ENCODE results near the gene MAGEL2. TPM values are rescaled to one million over a fixed set of nuclear protein-coding genes. Genes with fewer than 3 reads are reported as not detected.

The MAGEL2 gene
- total and polyA plus RNA-seq, 2 of the 8 experiments (the other 6 are each of a cell fraction or from before 2014, with no cell fraction given), result 0.63 to 4.5 TPM

- TF ChIP-seq KDM4A (IDR thresholded peaks at IDR 0.05; ENCODE audit: low read depth, low read length, severe bottlenecking), result no peak
- TF ChIP-seq KDM5A (IDR thresholded peaks at IDR 0.05; ENCODE audit: low read length), result no peak
- no peak for TF ChIP-seq EZH2 (IDR thresholded peaks at IDR 0.05; ENCODE audit: low read depth, low read length, severe bottlenecking)
- no peak for TF ChIP-seq CHD2 (IDR thresholded peaks at IDR 0.05; ENCODE audit: low read length)
- no peak for TF ChIP-seq RXRA (IDR thresholded peaks at IDR 0.05; ENCODE audit: insufficient read depth, low read depth, low read length)
- no peak for TF ChIP-seq ATF3 (IDR thresholded peaks at IDR 0.05; ENCODE audit: insufficient read depth, low read depth, low read length)
- TF ChIP-seq GTF2F1 (IDR thresholded peaks at IDR 0.05; ENCODE audit: borderline replicate concordance, low read depth, low read length), result no peak
- TF ChIP-seq JUND (IDR thresholded peaks at IDR 0.05; ENCODE audit: low read length), result no peak
- ChIA-PET POLR2A (ENCODE audit: partially characterized antibody) (no interaction called here), CTCF (ENCODE audit: partially characterized antibody) (interaction anchor here (1.8 kb wide), 1 partner anchor 10 kb away, joined by 7 read pairs; no protein-coding TSS in a partner anchor)
- Histone ChIP-seq H3K4me1 (replicated peaks in 1 of 4; ENCODE audit: control insufficient read depth in 3 of 4, insufficient read depth in 4 of 4, low read length in 3 of 4) (no peaks in the 10 kb centered on the region), H3K36me3 (ENCODE audit: control insufficient read depth in 2 of 4, insufficient read depth in 4 of 4, low read length in 3 of 4) (no peaks in the 10 kb centered on the region), H3K4ac (replicated peaks; ENCODE audit: insufficient read length, low read depth, low read length) (no peak overlapping the region), H3K23ac (ENCODE audit: insufficient read length) (no peak overlapping the region), H4K91ac (replicated peaks; ENCODE audit: insufficient read length, low read length) (no peak overlapping the region), H3K9me3 (ENCODE audit: insufficient read depth in 2 of 2, low read depth in 1 of 2, low read length in 1 of 2) (peaks cover 10 to 46% of the 10 kb centered on the region in 2 experiments; a peak in 3 of 4 replicates), H3K9ac (replicated peaks in 1 of 4; ENCODE audit: extremely low read depth in 1 of 4, low read depth in 3 of 4, low read length in 3 of 4) (no peak overlapping the region), H2BK15ac (ENCODE audit: low read length) (no peak overlapping the region), H3K79me1 (ENCODE audit: low read depth, low read length) (no peaks in the 10 kb centered on the region), H3K56ac (replicated peaks; ENCODE audit: insufficient read length, low read depth, low read length) (no peak overlapping the region), H2BK5ac (ENCODE audit: low read depth, low read length) (no peak overlapping the region), H3K79me2 (ENCODE audit: control insufficient read depth in 1 of 2, insufficient read depth in 2 of 2, low read length in 2 of 2) (no peaks in the 10 kb centered on the region), H2AK5ac (ENCODE audit: low read depth, low read length) (no peak overlapping the region), H2BK20ac (ENCODE audit: low read length) (no peak overlapping the region), H3K23me2 (ENCODE audit: low read depth, low read length) (no peaks in the 10 kb centered on the region), H2BK120ac (replicated peaks; ENCODE audit: low read depth, low read length) (no peak overlapping the region), H3K14ac (ENCODE audit: insufficient read length) (no peak overlapping the region), H3K4me3 (ENCODE audit: extremely low read depth in 1 of 4, insufficient read depth in 2 of 4, low read depth in 3 of 4, low read length in 4 of 4) (no peak overlapping the region), H3K4me2 (ENCODE audit: insufficient read depth in 1 of 2, low read depth in 2 of 2, low read length in 2 of 2) (no peak overlapping the region), H4K20me1 (replicated peaks in 1 of 2; ENCODE audit: control insufficient read depth in 1 of 2, insufficient read depth in 2 of 2, low read length in 2 of 2) (no peaks in the 10 kb centered on the region), H2BK12ac (ENCODE audit: low read depth, low read length) (no peak overlapping the region), H4K5ac (ENCODE audit: insufficient read length, low read depth, low read length) (no peak overlapping the region), H2AFZ (ENCODE audit: low read length) (no peak overlapping the region), H3K27ac (ENCODE audit: low read depth, low read length) (no peak overlapping the region), H3K27me3 (replicated peaks in 1 of 4; ENCODE audit: control insufficient read depth in 3 of 4, extremely low read depth in 1 of 4, insufficient read depth in 3 of 4, low read length in 3 of 4) (peaks cover 10 to 32% (median 13%) of the 10 kb centered on the region in 4 experiments; a peak in 5 of 7 replicates), H4K8ac (ENCODE audit: extremely low read depth, insufficient read depth, low read length) (no peak overlapping the region), H3K18ac (ENCODE audit: extremely low read depth, low read length) (no peak overlapping the region)
- WGBS, 2 experiments (ENCODE audit: extremely low coverage in 1 of 2, insufficient coverage in 1 of 2, insufficient read length in 1 of 2, insufficient replicate concordance in 2 of 2, low coverage in 1 of 2, low lambda C conversion rate in 2 of 2, missing lambda C conversion rate in 1 of 2), result 86% methylated on average over 8 of the region's 8 CpGs; no CpG with 5 or more reads in 1 of the 2 experiments
- no peak for FAIRE-seq
- no peak for DNase-seq (ENCODE audit: low read depth in 1 of 2, low spot score in 2 of 2)
Measured at GRCh38 chr15:23634181-23634580, 13.5 kb downstream of the MAGEL2 start.
